ENCODE results near the gene DHRS7C. TPM values are rescaled to one million over a fixed set of nuclear protein-coding genes. Genes with fewer than 3 reads are reported as not detected.

Gene DHRS7C
- total RNA-seq, 1 experiment from 2014 or later, result not detected

DNA sequence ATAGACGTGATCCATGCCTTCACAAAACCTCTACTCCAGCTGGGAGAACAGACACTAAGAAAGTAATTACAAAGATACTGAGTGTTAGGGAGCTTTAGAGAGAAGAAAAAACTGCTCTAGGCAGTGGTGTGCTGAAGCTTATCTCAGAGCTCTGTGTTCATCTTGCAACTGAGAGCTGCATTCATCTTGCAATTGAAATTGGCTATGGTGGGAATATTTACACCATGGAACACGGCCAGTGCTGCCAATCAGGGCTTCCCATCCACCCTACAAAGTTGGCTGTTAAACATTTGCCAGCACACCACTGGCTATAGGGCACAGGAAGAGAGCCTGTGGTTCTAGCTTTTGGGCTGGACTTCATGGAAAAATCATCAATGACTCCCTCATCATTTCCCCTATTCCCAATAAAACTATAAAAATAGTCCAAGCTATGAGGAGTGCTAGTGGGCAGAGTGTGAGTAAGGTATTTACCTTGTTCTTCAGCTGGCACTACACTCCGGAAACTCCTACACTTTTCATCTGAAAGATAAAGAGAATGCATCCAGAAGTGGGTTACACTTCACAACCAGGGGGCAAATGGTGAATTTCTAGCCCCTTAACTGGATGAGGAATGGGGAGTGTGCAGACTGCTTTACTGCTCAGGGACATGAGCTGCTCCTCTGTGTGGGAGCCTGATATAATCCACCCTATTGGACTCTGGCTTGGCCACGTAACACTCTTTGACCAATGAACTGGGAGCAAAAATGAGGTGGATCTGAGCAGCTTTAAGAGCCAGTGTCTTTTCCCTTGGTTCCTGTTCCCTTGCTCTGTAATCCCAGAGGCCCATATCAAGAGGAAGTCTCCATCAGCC lies 18.9 kb upstream of the DHRS7C start:
- no peaks in the 10 kb centered on the region for H3K36me3 Mint-ChIP-seq (ENCODE audit: insufficient read depth, unreplicated experiment)
- no peak overlapping the region for H3K4me3 Mint-ChIP-seq (ENCODE audit: unreplicated experiment)
- peak; percentile 16 for DNase-seq (ENCODE audit: unreplicated experiment)
- no peaks in the 10 kb centered on the region for H3K27me3 Mint-ChIP-seq (ENCODE audit: insufficient read depth, unreplicated experiment)
- no TSS peak for BruUV-seq (replicated peaks)
- ChIA-PET POLR2A (interaction anchor here (1.9 kb wide), 1 partner anchor 8 kb away, joined by 4 read pairs; no protein-coding TSS in a partner anchor), CTCF (interaction anchor here (0.6 kb wide), 1 partner anchor 40 kb away, joined by 5 read pairs; no protein-coding TSS in a partner anchor)
- no peak overlapping the region for H3K27ac Mint-ChIP-seq (ENCODE audit: low read depth, unreplicated experiment)
- H3K9me3 Mint-ChIP-seq (ENCODE audit: unreplicated experiment), result no peaks in the 10 kb centered on the region
- TF ChIP-seq CTCF (IDR thresholded peaks at IDR 0.05; ENCODE audit: unreplicated experiment), result no peak
- intact Hi-C loops (cut with micrococcal nuclease), result no loop called here
- no peaks in the 10 kb centered on the region for H3K4me1 Mint-ChIP-seq (ENCODE audit: insufficient read depth, unreplicated experiment)

DNA sequence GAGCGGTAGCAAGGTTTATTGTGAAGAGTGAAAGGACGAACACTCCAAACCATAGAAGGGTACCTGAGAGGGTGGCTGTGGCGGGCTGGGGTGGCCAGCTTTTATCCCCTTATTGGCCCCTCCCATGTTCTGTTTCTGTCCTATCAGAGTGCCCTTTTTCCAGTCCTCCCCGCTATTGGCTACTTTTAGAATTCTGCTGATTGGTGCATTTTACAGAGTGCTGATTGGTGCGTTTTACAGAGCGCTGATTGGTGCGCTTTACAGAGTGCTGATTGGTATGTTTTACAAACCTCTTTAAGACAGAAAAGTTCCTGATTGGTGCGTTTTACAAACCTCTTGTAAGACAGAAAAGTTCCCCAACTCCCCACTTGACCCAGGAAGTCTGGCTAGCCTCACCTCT lies 18.0 kb upstream of the DHRS7C start:
- POLR2A ChIA-PET, result no interaction called here
- Mint-ChIP-seq H3K27me3 (ENCODE audit: insufficient read depth, unreplicated experiment) (no peaks in the 10 kb centered on the region), H3K36me3 (ENCODE audit: insufficient read depth, unreplicated experiment) (no peaks in the 10 kb centered on the region), H3K9me3 (ENCODE audit: unreplicated experiment) (peaks cover 7% of the 10 kb centered on the region), H3K27ac (ENCODE audit: low read depth, unreplicated experiment) (no peak overlapping the region), H3K4me3 (ENCODE audit: unreplicated experiment) (no peak overlapping the region), H3K4me1 (ENCODE audit: insufficient read depth, unreplicated experiment) (no peaks in the 10 kb centered on the region)
- BruUV-seq (replicated peaks), result no TSS peak
- no peak for TF ChIP-seq CTCF (IDR thresholded peaks at IDR 0.05; ENCODE audit: unreplicated experiment)
- DNase-seq (ENCODE audit: unreplicated experiment), result no peak
- intact Hi-C loops (cut with micrococcal nuclease), result no loop called here
- CTCF ChIA-PET, result no interaction called here

DNA sequence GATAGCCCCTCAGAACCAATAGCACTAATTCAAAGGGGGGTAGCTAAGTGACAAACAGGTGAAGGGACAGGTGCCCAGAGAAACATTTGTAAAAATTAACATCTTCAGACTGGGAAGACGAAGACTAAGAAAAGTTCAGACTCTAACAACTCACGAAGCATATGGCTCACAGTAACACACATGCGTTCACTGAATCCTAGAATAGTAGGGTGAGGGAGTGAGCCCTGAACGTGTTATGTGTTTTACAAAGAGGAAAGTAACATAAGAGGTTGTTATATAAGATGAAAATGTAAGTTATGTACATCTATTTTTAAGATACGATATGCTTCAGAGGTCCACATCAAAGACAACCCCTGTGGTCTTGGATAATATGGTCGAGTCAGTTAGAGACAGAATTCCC lies 15.3 kb upstream of the DHRS7C start:
- ChIA-PET POLR2A (no interaction called here), CTCF (no interaction called here)
- intact Hi-C loops (cut with micrococcal nuclease), result no loop called here

GRCh38 chr17:9805769-9806168 lies 14.4 kb upstream of the DHRS7C start:
- intact Hi-C loops (cut with micrococcal nuclease), result no loop called here
- Mint-ChIP-seq H3K9me3 (ENCODE audit: unreplicated experiment) (peaks cover 8% of the 10 kb centered on the region), H3K36me3 (ENCODE audit: insufficient read depth, unreplicated experiment) (no peaks in the 10 kb centered on the region), H3K4me3 (ENCODE audit: unreplicated experiment) (no peak overlapping the region), H3K27ac (ENCODE audit: low read depth, unreplicated experiment) (no peak overlapping the region), H3K27me3 (ENCODE audit: insufficient read depth, unreplicated experiment) (no peaks in the 10 kb centered on the region), H3K4me1 (ENCODE audit: insufficient read depth, unreplicated experiment) (no peaks in the 10 kb centered on the region)
- no TSS peak for BruUV-seq (replicated peaks)
- ChIA-PET POLR2A (no interaction called here), CTCF (no interaction called here)
- TF ChIP-seq CTCF (IDR thresholded peaks at IDR 0.05; ENCODE audit: unreplicated experiment), result no peak
- DNase-seq (ENCODE audit: unreplicated experiment), result no peak

More for the DNA sequence above, 15.3 kb upstream of the DHRS7C start:
- Mint-ChIP-seq H3K9me3 (ENCODE audit: unreplicated experiment) (peaks cover 8% of the 10 kb centered on the region), H3K4me1 (ENCODE audit: insufficient read depth, unreplicated experiment) (no peaks in the 10 kb centered on the region), H3K27me3 (ENCODE audit: insufficient read depth, unreplicated experiment) (no peaks in the 10 kb centered on the region), H3K4me3 (ENCODE audit: unreplicated experiment) (no peak overlapping the region), H3K36me3 (ENCODE audit: insufficient read depth, unreplicated experiment) (no peaks in the 10 kb centered on the region), H3K27ac (ENCODE audit: low read depth, unreplicated experiment) (no peak overlapping the region)
- TF ChIP-seq CTCF (IDR thresholded peaks at IDR 0.05; ENCODE audit: unreplicated experiment), result no peak
- no peak for DNase-seq (ENCODE audit: unreplicated experiment)
- BruUV-seq (replicated peaks), result no TSS peak
